Glomerular visceral epithelial cell (primary cell): ENCODE data around the gene JHY.

Source experiments
- DNase-seq: peaks from one replicate; pipeline ENCODE4 v3.0.0-alpha.2; 2016; ENCODE audit errors: extremely low spot score

Gene JHY

DNA sequence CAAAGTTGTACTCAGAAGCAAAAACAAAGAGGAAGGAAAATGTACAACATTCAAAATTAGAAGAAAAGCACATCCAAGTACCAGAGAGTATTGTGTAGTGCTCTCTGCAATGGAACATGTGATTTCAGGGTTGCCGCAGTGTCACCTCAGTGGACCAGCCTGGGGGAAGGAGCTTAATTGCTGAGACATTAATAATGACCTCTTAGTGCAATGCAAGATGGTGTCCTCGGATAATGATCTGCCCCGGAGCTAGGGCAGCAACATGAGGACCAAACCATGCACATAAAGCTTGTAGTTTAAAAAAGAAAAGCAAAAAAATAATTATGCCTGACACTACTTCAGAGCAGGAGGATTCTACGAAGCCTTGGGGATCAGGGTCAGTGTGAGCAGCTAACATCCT lies 11.3 kb upstream of the JHY start:
- DNase-seq = no peak

DNA sequence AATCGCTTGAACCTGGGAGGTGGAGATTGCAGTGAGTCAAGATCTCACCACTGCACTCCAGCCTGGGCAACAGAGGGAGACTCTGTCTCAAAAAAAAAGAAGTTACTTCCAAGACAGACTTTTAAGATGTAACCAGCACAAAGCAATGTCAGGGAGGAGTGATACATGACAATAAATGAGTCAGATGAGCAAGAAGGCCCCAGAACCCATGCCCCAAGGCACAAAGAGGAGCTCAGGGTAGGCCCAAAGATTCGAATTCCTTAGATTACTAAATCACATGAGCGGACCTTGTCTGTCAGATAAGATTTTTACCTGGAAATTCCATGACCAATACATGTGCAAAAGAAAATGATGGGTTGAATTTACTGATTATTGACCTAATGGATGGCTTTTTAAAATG lies 10.5 kb upstream of the JHY start:
- no peak for DNase-seq

DNA sequence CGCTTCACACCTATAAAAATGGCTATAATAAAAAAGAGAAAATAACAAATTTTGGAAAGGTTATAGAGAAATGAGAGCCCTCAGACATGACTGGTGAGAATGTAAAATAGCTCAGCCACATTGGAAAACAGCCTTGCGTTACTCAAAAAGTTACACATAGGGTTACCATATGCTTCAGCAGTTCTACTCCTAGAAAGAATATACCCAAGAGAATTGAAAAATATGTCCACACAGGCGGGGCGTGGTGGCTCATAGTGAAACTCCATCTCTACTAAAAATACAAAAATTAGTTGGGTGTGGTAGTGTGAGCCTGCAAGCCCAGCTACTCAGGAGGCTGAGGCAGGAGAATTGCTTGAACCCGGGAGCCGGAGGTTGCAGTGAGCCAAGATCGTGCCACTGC lies 7.6 kb upstream of the JHY start:
- DNase-seq = no peak

DNA sequence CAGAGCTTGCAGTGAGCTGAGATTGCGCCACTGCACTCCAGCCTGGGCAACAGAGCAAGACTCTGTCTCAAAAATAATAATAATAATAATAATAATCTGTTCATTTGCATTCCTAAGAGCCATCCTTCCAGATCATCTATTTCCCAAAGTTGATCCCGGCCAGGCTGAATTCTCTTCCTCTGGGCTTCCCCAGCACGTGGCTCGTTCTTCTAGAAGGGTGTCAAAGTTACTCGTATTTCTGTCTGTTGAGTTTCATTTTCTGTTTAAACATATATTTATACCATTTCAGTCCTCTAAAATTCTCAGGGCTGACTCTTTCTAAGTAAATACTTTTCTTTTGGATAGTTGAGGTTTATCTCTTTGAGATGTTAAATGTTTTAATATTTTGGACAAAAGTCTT lies 4.8 kb upstream of the JHY start:
- DNase-seq = no peak

DNA sequence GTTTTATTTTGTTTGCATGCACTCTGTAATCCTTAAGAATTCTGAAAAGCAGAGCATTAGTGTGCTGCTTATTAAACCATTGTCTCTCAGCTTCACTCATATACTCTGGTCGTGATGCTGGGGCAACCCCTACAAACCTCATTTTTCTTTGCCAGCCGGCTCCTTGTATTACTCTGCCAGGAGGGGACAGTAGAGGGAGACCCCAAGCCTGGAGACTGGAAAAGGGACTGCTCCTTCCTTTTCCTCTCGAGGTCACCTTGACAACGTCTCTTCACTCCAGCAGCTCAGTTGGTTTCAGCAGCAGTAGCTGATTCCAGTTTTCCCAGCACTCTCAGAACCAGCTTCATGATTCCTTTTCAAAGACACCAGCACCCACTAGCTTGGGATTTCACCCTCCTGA lies 2.8 kb upstream of the JHY start:
- no peak for DNase-seq

DNA sequence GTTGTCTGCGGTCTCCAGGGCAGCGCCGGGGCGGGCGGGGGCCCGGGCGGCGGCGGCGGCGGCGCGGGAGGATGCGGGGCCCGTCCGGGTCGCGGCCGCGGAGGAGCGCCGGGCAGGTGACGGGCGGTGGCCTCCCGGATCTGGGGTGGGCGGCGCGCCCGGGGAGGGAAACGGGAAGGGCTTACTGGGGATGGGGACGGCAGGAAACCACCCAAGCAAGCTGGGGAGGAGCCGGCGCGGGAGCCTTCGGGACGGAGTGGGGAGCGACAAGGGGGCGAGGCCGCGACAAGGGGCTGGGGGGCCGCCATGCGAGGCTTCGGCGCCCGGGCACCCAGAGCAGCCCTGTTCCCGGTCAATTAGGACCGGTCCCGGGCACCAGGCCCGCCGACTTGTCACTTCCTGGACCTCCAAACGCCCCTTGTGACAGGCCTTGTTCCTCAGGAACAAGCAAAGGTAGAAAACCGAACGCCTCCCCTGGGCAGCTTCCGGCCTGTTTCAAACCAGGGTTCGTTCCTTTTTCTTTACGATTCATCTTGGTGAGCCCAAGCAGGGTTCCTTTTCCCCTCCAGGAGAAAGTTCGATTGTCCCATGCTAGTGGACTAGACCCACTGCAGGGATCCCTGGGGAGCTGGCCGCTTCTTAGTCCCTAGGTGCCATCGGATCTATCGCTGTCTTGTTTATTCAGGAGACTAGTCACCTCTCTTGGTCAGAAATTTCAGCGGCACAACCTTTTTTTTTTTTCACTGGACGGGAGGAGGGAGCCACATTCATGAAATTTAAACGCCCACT lies 492 bp downstream of the JHY start:
- peak; percentile 53 for DNase-seq

DNA sequence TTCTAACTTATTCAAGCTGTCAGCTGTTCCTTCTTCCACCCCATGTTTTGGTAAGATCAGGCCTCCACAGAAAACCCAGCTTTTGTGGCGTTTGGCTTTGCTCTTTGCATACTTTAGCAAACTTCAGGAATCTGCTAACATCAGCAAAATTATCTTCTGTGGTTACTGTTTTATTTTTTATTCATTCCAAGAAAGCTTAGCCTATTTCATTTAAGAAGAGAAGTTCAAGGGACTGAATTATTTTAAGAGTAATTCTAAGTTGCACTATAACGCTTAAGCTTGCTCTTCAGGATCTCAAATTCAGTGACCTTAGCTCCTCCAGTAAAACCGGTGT lies 1.1 kb downstream of the JHY start:
- no peak for DNase-seq

DNA sequence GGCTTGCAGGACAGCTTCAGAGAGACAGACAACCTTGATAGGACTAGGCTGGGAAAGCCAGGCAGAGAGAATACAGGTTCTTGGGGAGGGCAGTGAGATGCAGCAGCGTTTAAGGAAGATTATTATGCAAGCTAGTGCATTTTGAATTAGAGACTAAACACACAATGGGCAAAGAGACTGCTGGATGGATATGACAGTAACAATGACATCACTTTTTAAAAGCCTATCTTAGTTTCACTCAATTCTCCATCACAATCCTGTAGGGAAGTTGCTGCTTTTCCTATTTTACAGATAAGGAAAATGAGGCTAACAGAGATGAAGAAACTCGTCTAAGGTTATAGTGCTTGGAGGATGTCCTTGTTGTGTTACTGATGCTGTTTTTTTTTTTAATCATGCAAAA lies 5.6 kb downstream of the JHY start:
- DNase-seq = no peak

DNA sequence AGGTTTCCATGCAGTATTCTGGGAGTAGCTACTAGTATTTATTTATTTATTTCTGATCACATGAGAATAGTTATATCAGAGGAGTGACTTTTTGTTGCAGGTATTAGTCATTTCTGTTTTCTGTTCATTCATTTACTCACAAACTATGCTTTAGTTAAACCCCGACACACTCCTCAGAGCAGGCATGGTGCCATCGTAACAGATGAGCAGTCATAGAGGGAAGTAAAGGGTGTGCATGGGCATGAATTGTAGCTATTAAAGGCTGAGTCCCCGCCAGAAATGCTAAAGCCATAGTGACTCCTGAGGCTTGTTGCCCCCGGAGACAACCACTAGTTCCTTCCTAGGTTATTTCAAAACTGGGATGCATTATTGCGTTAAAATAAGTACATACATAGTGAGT lies 10.6 kb downstream of the JHY start:
- peak; percentile 87 for DNase-seq

DNA sequence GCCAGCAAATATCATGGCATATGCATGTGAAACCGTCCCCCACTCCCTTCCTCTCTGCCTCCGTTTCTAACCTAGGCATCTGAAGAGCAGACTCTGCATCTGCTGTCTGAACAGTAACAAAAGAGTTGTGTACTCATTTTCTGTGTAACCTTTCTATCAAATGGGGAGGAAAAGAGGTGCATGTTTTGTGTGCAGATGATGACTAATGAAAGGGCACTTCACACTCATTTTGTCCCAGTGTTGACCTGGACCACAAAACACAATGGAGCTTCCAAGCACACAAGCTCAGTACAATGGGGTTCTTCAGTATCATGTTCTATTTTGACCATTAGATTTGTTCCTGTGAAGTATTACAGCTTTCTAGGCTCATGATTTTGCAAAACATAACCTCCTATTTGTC lies 13.0 kb downstream of the JHY start:
- no peak for DNase-seq

DNA sequence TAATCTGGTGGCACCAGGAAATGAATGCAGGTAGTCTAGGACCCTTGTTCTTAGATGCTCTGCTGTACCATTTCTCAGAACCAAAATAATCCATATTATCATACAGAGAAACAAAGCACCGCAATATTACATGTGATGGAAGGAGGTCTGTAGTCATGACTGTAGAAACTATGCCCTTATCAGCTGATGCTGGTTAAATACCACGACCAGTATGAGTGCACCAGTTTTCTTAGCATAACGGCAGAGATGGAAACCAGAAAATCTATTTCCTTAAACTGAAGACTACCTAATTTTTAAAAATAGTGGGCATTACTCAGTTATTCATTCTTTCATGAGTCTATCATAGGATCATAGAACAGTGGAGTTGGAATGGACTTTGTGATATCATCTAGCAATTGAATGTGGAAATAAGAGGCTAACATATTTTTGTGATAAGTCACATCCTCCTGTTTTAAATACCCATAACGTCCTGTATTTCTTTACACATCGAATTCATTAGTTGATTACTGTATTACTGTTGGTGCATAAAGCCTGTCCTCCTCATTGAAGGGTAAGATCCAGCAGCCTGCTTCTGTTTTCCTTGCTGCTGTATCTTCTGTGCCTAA lies 15.1 kb downstream of the JHY start:
- no peak for DNase-seq

DNA sequence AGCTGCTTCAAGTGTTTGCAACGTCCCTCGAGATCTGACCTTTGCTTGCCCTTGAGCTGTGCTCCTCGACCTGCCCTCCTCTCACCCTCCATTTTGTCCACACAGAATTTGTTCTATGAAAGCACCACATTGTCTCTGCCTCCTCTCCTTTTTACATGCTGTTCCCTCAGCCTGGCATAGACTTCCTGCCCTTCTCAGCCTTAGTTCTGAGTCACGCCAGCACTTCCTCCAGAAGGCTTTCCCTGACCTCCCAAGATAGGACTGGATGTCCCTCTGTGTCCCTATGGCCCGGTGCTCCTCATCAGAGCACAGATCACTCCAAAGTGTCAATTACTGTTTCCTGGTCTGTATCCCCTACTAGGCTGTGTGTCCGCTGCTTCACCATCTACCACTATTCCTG lies 16.2 kb downstream of the JHY start:
- no peak for DNase-seq

DNA sequence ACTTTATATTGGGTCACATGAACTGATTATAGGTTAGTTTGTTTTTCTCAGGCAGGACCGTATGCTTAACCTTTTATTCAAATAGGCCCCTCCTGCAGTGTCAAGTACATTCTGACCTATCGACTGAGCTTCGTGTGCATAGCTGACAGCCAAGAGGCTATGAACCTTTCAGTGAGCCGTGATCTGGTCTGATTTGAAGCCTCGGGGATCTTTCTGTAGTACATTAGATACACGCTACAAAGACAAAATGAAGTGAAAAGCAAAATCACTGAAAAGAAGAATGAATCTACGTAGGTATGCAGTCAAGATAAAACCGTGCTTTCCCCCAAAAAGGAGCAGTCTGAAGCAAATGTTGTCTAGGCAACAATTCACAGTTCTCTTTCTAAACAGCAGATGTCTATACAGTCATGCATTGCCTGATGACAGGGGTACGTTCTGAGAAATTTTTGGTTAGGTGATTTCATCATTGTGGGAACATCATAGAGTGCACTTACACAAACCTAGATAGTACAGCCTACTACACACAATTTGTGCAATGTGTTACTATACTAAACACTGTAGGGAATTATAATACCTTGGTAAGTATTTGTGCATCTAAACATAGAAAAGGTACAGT lies 18.1 kb downstream of the JHY start:
- DNase-seq = no peak

DNA sequence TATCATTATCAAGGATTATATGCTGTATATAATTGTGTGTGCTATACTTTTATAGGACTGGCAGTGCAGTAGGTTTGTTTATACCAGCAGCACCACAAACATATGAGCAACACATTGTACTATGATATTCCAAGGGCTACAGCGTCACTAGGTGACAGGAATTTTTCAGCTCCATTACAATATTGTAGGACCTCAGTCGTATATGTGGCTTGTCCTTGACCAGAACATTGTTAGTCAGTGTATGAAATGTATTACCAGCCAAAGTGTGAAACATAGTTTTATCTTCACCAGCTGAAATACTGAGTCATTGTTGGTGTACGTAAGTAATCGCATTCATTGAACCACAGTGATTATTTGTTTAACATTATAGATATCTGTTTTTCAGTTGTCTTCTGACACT lies 20.4 kb downstream of the JHY start:
- no peak for DNase-seq

DNA sequence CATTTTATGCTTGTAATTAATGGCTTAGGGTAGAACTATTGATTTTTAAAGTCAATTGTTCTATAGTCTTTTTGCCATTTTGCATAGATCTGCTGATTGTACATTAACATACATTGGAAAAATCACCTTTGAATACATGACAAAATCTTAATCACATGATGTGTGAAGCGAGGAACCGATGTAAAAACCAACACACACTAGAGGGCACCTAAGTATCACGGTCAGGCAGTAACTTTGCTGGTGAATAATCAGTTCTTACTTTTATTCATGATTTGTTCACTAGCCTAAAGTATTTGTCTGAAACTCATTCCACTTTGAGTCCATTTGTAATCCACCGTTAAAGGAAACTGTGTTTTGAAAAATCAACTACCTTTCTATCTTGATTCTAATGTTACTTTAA lies 28.2 kb downstream of the JHY start:
- DNase-seq = peak; percentile 5

DNA sequence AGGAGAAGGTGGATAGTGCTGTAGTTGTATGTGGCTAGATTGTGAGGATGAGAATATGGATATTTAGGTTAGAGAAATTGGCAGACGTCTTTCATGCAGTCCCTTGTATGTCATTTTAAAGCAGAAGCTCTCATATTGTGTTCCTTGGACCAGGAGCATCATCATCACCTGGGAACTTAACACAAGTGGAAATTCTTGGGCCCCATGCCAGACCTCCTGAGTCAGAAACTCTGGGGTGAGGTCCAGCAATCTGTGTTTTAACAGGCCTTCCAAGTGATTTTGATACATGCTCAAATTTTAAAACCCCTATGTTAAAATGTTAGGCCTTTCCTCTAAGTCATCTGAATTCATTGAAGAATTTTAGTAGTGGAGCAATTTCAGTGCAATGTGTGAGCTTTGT lies 34.8 kb downstream of the JHY start:
- DNase-seq = peak; percentile 18

DNA sequence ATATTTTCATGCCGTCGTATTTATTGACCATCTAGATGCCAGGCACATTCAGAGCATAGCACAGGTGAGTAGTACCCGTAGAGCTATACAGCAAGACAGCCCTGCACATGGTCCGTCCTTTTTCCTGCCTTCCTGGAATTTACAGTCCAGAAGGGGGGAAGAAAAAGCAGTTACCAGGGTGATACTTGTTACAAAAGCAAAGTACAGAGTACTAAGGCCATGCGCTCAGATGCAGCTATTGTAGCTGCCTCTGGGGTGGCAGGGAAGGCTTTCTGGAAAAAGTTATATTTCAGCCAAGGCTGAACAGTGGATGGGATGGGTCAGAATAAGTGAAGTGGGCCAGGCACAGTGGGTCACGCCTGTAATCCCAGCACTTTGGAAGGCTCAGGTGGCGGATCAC lies 36.2 kb downstream of the JHY start:
- no peak for DNase-seq

DNA sequence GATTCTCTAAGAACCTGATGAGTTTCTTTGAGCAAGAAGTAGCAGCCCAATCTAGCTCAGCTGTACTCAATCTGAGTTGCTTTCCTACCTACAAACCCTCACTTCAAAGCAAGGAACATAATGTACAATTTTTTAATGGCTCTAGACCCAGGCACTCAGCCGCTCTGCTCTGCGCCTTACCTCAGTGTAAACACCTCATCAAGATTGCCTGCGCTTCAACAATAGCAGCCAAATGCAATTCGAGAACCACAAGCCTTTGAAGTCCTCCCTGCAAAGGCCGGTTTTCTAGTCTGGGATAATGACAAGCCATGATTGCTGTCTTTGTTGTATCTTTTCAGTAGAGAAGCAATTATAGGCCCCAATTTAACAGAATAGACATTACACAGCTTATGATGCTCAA lies 38.0 kb downstream of the JHY start:
- no peak for DNase-seq

DNA sequence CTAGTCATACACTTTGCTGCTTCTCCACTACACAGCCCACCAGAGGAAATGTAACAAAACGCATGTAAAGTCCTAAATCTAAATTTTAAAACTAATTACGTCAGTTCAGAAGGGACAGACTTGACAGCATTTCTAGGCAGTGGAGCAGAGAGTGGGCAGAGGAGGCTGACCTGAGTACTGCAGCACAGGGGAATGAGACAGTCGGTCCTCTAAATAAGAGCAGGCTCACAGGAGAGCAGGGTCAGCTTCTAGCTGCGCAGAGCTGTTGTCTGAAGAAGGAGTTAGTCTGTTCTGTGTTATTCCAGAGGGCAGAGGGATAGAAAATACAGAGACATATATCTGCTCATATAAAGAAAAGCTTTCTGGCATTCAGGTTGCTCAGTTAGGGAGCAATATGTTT lies 40.3 kb downstream of the JHY start:
- no peak for DNase-seq

DNA sequence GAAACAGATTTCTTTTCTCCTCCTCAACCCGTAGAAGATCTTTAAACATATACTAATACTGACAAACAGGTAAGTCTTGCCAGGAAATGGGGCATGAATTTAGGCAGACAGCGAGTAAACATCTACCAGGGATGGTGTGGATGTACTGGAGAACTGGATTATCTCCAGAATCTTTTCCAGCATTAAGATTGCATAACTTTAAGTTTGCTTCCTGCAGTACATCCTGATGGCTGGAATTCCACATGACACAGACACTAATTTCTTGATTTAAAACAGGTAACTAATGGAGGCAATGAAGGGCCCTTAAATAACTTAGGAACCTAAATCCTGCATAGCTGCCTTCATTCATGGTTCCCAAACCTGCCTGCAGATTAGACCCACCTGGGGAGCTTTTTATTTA lies 40.7 kb downstream of the JHY start:
- DNase-seq = no peak

DNA sequence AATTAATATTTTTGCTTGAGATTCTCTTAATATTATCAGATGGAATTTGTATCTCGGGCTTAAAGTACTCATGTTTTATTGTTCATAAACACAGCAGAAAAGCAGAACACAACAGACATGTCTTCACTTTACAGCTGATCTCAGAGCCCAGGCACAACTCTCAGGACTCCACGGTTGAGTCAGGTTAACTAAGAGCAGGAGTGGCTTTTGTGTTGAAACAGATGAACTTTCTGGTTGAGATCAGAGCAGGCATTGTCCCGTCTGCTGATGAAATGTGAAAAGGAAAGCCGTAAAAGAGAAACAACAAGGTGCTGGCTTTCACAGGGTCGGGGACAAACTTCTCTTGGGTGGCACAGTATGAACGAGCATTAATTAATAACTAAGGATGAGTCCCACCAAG lies 49.0 kb downstream of the JHY start:
- DNase-seq = no peak

DNA sequence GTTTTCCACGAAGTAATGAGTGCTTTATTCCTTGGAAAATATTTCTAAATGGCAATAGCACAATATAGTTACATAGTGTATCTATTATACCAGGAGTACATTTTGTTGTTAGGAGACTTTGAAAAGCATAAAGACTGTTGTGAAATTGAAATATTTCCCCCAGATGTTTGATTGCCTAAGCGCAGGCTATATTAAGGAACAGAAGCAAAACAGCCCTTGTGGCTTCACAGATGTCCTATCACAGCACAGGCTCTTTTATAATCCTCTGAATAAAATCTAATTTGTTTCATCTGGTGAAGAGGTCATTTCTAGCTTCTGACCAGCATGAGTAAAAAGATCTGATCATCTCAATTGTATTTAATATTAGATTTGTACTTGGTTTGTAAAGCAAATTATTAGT lies 50.9 kb downstream of the JHY start:
- DNase-seq = no peak

DNA sequence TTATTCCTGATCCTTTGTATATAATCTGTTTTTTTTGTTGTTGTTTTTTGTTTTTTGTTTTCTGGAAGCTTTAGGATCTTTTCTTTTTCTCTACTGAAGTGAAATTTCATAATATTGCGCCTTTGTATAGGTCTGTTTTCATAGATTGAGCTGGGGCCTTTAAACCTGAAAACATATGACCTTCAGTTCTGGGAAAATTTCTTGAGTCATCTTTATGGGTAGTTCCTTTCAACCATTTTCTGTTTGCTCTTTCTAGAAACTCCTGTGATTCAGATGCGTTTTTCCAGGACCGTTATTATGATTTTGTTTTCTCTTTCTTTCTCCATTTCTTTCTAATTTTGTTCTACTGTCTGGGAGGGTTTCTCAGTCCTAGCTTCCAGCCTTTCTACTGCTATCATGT lies 55.4 kb downstream of the JHY start:
- no peak for DNase-seq

DNA sequence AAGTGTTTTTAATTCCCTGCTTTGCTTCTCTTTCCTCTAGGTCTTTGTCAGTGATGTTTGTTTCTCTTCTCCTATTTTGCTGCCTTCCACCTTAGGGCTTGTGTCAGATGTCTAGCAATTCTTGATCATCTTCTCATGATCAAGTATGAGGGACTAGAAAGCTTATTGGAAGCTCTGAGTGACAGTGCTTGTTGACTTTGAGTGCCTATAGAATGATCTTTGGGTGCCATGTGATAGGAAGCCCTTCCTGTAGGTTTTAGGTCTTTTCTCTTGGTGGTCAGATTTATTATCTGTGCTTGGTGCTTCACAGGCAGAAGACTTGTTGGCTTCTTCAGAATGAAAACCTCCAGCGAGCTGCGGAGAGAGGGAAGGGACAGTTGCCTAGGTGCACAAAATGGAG lies 56.0 kb downstream of the JHY start:
- no peak for DNase-seq
